Panc1 (cell line): ENCODE results near the gene CDYL2. TPM values are rescaled to one million over a fixed set of nuclear protein-coding genes. Genes with fewer than 3 reads are reported as not detected.

Experiments
- ATAC-seq: fragments of 200-7000 bp; cut with Tn5 transposase; 2 replicates; pipeline ENCODE4 v1.9.1; 2020; ENCODE audit warnings: mild to moderate bottlenecking, moderate library complexity
- BruUV-seq: library from RNA; stranded (reverse); fragments of 400-500 nt; replicated peaks from 2 replicates; lab custom pipeline; 2021; lab: Mats Ljungman, UMichigan
- CTCF ChIA-PET: fragments of 300-600 bp; sonication (Branson Sonifier 250); formaldehyde crosslinking; loops from one replicate; lab custom pipeline; 2022; ENCODE audit warnings: antibody characterized with exemption; lab: Charles Lee
- POLR2A ChIA-PET: fragments of 300-600 bp; sonication (Branson Sonifier 250); formaldehyde crosslinking; loops from one replicate; lab custom pipeline; 2022; ENCODE audit warnings: antibody characterized with exemption; lab: Charles Lee
- DNase-seq: peaks from one replicate; pipeline ENCODE4 v3.0.0-alpha.2; 2010; ENCODE audit warnings: low read depth, low spot score
- H3K27ac ChIP-seq: 2 replicates; pipeline ENCODE4 v1.5.1; 2011; ENCODE audit warnings: mild to moderate bottlenecking, low read length, inconsistent platforms
- H3K27me3 ChIP-seq: fragments of 200-500 bp; sonication (Bioruptor generic); 2 replicates; pipeline ENCODE4 v1.6.0; 2014; ENCODE audit warnings: low read length, inconsistent platforms; ENCODE audit not compliant: control insufficient read depth, insufficient read depth
- H3K36me3 ChIP-seq: fragments of 200-500 bp; sonication (Bioruptor generic); 2 replicates; pipeline ENCODE4 v1.5.1; 2014; ENCODE audit warnings: inconsistent platforms, mild to moderate bottlenecking, low read length, moderate library complexity; ENCODE audit not compliant: control insufficient read depth, insufficient read depth
- H3K4me1 ChIP-seq: 2 replicates; pipeline ENCODE4 v1.5.1; 2011; ENCODE audit warnings: inconsistent platforms, mild to moderate bottlenecking, low read length, moderate library complexity; ENCODE audit not compliant: control insufficient read depth, insufficient read depth
- H3K4me3 ChIP-seq, 2 experiments: 2 replicates each; pipeline ENCODE4 v1.5.1; 2011 to 2012; ENCODE audit warnings: low read depth in 2 of 2, low read length in 2 of 2, mild to moderate bottlenecking in 2 of 2, inconsistent platforms in 1 of 2, moderate library complexity in 1 of 2
- H3K9me3 ChIP-seq: fragments of 200-500 bp; sonication (Bioruptor generic); 2 replicates; pipeline ENCODE4 v1.5.1; 2014; ENCODE audit warnings: low read depth, mild to moderate bottlenecking, inconsistent platforms, low read length, moderate library complexity; ENCODE audit not compliant: control insufficient read depth, insufficient read depth
- CTCF ChIP-seq: fragments of 450-650 bp; IDR thresholded peaks from 2 replicates; pipeline ENCODE4 v1.5.1; 2017; ENCODE audit warnings: mild to moderate bottlenecking
- POLR2AphosphoS5 ChIP-seq: IDR thresholded peaks from 2 replicates; pipeline ENCODE4 v1.6.1; 2012; ENCODE audit warnings: mild to moderate bottlenecking, low read depth, low read length, moderate library complexity
- REST ChIP-seq, 2 experiments: IDR thresholded peaks; 2 replicates each; pipeline ENCODE4 v1.6.1; 2011 to 2012; ENCODE audit warnings: low read depth in 2 of 2, control low read depth in 1 of 2, low read length in 1 of 2, mild to moderate bottlenecking in 1 of 2, moderate library complexity in 1 of 2; ENCODE audit not compliant: insufficient read depth in 1 of 2
- SIN3A ChIP-seq: IDR thresholded peaks from 2 replicates; pipeline ENCODE4 v1.6.1; 2012; ENCODE audit warnings: low read depth, mild to moderate bottlenecking, low read length, moderate library complexity, borderline replicate concordance; ENCODE audit not compliant: insufficient read depth
- TCF7L2 ChIP-seq: IDR thresholded peaks from 2 replicates; pipeline ENCODE4 v1.6.1; 2011; ENCODE audit warnings: mild to moderate bottlenecking, low read depth, low read length, inconsistent platforms
- in situ Hi-C: cut with HindIII; loops from 2 replicates; pipeline ENCODE4 v1.10.0; 2016; ENCODE audit warnings: low sequenced_read_pairs, low pct_unique_long_range_greater_than_20kb
- intact Hi-C: fragments of 100-400 bp; cut with micrococcal nuclease; formaldehyde crosslinking; loops from one replicate; pipeline ENCODE4 v1.10.0; 2022; ENCODE audit not compliant: unreplicated experiment
- total RNA-seq: library from RNA; stranded (reverse); gene quantifications from one replicate; pipeline ENCODE4 v1.2.1, GENCODE V29; 2021; ENCODE audit not compliant: unreplicated experiment

CDYL2 gene
- total RNA-seq, 1 experiment from 2014 or later: 6.1 TPM

GRCh38 chr16:80831039-80831438 lies 26.6 kb upstream of the CDYL2 start:
- Histone ChIP-seq H3K4me1 (no peaks in the 10 kb centered on the region), H3K27me3 (no peaks in the 10 kb centered on the region), H3K4me3 (no peak overlapping the region), H3K27ac (no peak overlapping the region), H3K9me3 (no peaks in the 10 kb centered on the region), H3K36me3 (no peaks in the 10 kb centered on the region)
- BruUV-seq: no TSS peak
- DNase-seq (no peak), ATAC-seq (no peak)
- TF ChIP-seq SIN3A: no peak
- no peak for TF ChIP-seq REST (IDR thresholded peaks at IDR 0.05; ENCODE audit: insufficient read depth in 1 of 2, low read depth in 2 of 2, low read length in 1 of 2)
- no peak for TF ChIP-seq CTCF
- no peak for TF ChIP-seq TCF7L2
- no peak for TF ChIP-seq POLR2AphosphoS5
- intact Hi-C loops: no loop called here
- in situ Hi-C loops: no loop called here
- CTCF ChIA-PET: no interaction called here
- POLR2A ChIA-PET: no interaction called here

- TF ChIP-seq POLR2AphosphoS5 (no peak), TCF7L2 (no peak), REST (IDR thresholded peaks at IDR 0.05; ENCODE audit: insufficient read depth in 1 of 2, low read depth in 2 of 2, low read length in 1 of 2) (no peak), SIN3A (no peak), CTCF (no peak)
- ChIA-PET POLR2A (no interaction called here), CTCF (no interaction called here)
- DNase-seq (no peak), ATAC-seq (no peak)
- no peaks in the 10 kb centered on the region for H3K9me3 ChIP-seq
- H3K27me3 ChIP-seq: no peaks in the 10 kb centered on the region
- in situ Hi-C loops (no loop called here), intact Hi-C loops (no loop called here)
- H3K27ac ChIP-seq: no peak overlapping the region
- no peaks in the 10 kb centered on the region for H3K36me3 ChIP-seq
- H3K4me3 ChIP-seq: no peak overlapping the region
- BruUV-seq: no TSS peak
- H3K4me1 ChIP-seq: no peaks in the 10 kb centered on the region
Observed at GRCh38 chr16:80828495-80828894, 24.1 kb upstream of the CDYL2 start.
